Astrocyte (in vitro differentiated cells and primary cell): ENCODE results near the gene RALBP1.

Experiments
- CTCF ChIP-seq: IDR thresholded peaks from 2 replicates; pipeline ENCODE4 v1.5.1; 2011; ENCODE audit warnings: low read depth, mild to moderate bottlenecking, inconsistent platforms, low read length, moderate library complexity; ENCODE audit not compliant: insufficient read depth
- EZH2 ChIP-seq: IDR thresholded peaks from 2 replicates; pipeline ENCODE4 v1.6.1; 2012; ENCODE audit warnings: mild to moderate bottlenecking, low read length, inconsistent platforms; ENCODE audit not compliant: insufficient read depth

DNA sequence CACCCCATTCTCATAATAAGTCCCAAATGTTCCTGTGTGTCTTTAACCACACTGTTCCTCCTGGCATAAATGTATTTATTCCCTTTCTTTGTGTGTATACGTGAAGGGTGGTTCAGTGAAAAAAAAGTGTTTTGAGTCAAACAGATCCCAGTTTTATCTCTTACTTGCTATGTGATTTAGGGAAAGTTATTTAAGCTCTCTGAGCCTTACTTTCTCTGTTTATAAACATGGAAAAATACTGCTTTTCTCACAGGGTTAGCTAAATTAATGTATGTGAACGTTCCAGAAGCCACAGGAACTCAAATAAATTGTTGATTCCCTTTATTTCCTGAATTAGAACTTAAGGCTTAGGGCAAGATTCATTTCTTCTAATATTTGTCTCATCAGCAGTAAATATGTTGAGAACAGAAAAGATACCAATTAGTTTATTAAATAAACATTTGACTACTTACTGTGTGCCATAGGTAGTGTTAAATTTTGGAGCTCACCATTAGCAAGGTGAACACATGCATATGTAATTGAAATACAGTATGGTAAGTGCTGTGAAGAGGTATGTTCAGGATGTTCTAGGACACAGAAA, 33.2 kb downstream of the RALBP1 start:
- TF ChIP-seq CTCF: no peak
- TF ChIP-seq EZH2: no peak
